Esophagus muscularis mucosa (tissue), 4 donors: ENCODE results near the gene CMTM7. TPM values are rescaled to one million over a fixed set of nuclear protein-coding genes. Genes with fewer than 3 reads are reported as not detected.
A peak's percentile ranks its signal among the peaks of the same experiment; 100 is the strongest.

ENCODE experiments used
- DNase-seq: peaks from one replicate; pipeline ENCODE4 v3.0.0-alpha.2; 2017; ENCODE audit errors: extremely low spot score
- H3K27ac ChIP-seq, 4 donors: fragments of 200-600 bp; sonication (generic); replicated peaks in 1 of 4; 1 replicate in 3 of 4; 2 replicates in 1 of 4; pipeline ENCODE4 v1.5.1; 2016 to 2019; ENCODE audit warnings: mild to moderate bottlenecking in 1 of 4
- H3K27me3 ChIP-seq, 4 donors: fragments of 200-600 bp; sonication (generic); one replicate each; pipeline versions ENCODE4 v1.5.1 to v1.6.0; 2016 to 2019
- H3K36me3 ChIP-seq, 4 donors: fragments of 200-600 bp; sonication (generic); one replicate each; pipeline ENCODE4 v1.5.1; 2016 to 2019
- H3K4me1 ChIP-seq, 4 donors: fragments of 200-600 bp; sonication (generic); one replicate each; pipeline ENCODE4 v1.5.1; 2016 to 2019
- H3K4me3 ChIP-seq, 4 donors: fragments of 200-600 bp; sonication (generic); 1 replicate in 2 of 4; 2 replicates in 2 of 4; pipeline ENCODE4 v1.5.1; 2016 to 2019; ENCODE audit warnings: mild to moderate bottlenecking in 4 of 4, moderate library complexity in 1 of 4
- H3K9me3 ChIP-seq, 4 donors: fragments of 200-600 bp; sonication (generic); 1 replicate in 3 of 4; 2 replicates in 1 of 4; pipeline ENCODE4 v1.5.1; 2016 to 2019
- CTCF ChIP-seq, 3 experiments: fragments of 200-600 bp in 2 of 3; fragments of 450-650 bp in 1 of 3; sonication (generic) in 2 of 3; IDR thresholded peaks; one replicate each; pipeline ENCODE4 v1.5.1; 2017 to 2019; ENCODE audit warnings: antibody characterized with exemption in 3 of 3, mild to moderate bottlenecking in 2 of 3, moderate library complexity in 1 of 3
- EP300 ChIP-seq: sonication (generic); formaldehyde crosslinking; IDR thresholded peaks from one replicate; pipeline ENCODE4 v1.6.1; 2017; ENCODE audit warnings: antibody characterized with exemption
- POLR2A ChIP-seq: fragments of 450-650 bp; IDR thresholded peaks from one replicate; pipeline ENCODE4 v1.6.1; 2017; ENCODE audit warnings: antibody characterized with exemption, moderate library complexity, mild to moderate bottlenecking, low read depth
- POLR2AphosphoS5 ChIP-seq, 2 donors: sonication (generic); formaldehyde crosslinking; IDR thresholded peaks; one replicate each; pipeline ENCODE4 v1.6.1; 2017; ENCODE audit warnings: antibody characterized with exemption in 2 of 2
- WGBS: methylation state at CpG from one replicate; pipeline ENCODE4 v1.1.5; 2018; 5-methylcytosine and 5-hydroxymethylcytosine counted together
- intact Hi-C: fragments of 100-400 bp; cut with DNase I; formaldehyde crosslinking; loops from one replicate; pipeline ENCODE4 v1.15.1; 2023
- total RNA-seq, 4 donors: library from RNA; depleted of rRNA; stranded (reverse); fragments of >200 nt; gene quantifications; one replicate each; pipeline versions ENCODE4 v1.1.0 to v1.2.1, GENCODE V29; 2016

Gene CMTM7
- total RNA-seq, 4 donors from 2014 or later: 8.2 to 10.8 (median 8.5) TPM

- no peaks in the 10 kb centered on the region for H3K9me3 ChIP-seq
- no peak overlapping the region for H3K27ac ChIP-seq
- no peak overlapping the region for H3K4me3 ChIP-seq
- H3K27me3 ChIP-seq: no peaks in the 10 kb centered on the region
- DNase-seq: peak; percentile 31
- 98% methylated on average over 3 of the region's 3 CpGs for WGBS
- peaks cover 34 to 50% (median 46%) of the 10 kb centered on the region in 4 donors for H3K4me1 ChIP-seq
- TF ChIP-seq POLR2A: no peak
- TF ChIP-seq CTCF (IDR thresholded peaks at IDR 0.05): no peak
- no peak for TF ChIP-seq POLR2AphosphoS5 (IDR thresholded peaks at IDR 0.05)
- intact Hi-C loops: no loop called here
- no peaks in the 10 kb centered on the region for H3K36me3 ChIP-seq
Observed at GRCh38 chr3:32423534-32423933, 31.9 kb downstream of the CMTM7 start.

GRCh38 chr3:32423956-32424557 lies 32.4 kb downstream of the CMTM7 start:
- H3K4me1 ChIP-seq: peaks cover 34 to 54% (median 49%) of the 10 kb centered on the region in 4 donors
- no peaks in the 10 kb centered on the region for H3K27me3 ChIP-seq
- intact Hi-C loops: no loop called here
- 96% methylated on average over 11 of the region's 12 CpGs for WGBS
- no peaks in the 10 kb centered on the region for H3K36me3 ChIP-seq
- TF ChIP-seq POLR2A: no peak
- TF ChIP-seq EP300: no peak
- no peak for TF ChIP-seq CTCF (IDR thresholded peaks at IDR 0.05)
- peak; percentile 29 for DNase-seq
- H3K27ac ChIP-seq: no peak overlapping the region
- no peaks in the 10 kb centered on the region for H3K9me3 ChIP-seq
- H3K4me3 ChIP-seq: no peak overlapping the region

GRCh38 chr3:32424581-32425250 lies 33.1 kb downstream of the CMTM7 start:
- 88% methylated on average over 9 of the region's 9 CpGs for WGBS
- intact Hi-C loops: no loop called here

GRCh38 chr3:32428092-32429068 lies 36.7 kb downstream of the CMTM7 start:
- no peaks in the 10 kb centered on the region for H3K27me3 ChIP-seq
- H3K36me3 ChIP-seq: no peaks in the 10 kb centered on the region
- no peaks in the 10 kb centered on the region for H3K9me3 ChIP-seq
- DNase-seq: peak; percentile 90
- WGBS: 75% methylated on average over 11 of the region's 12 CpGs
- no peak for TF ChIP-seq CTCF (IDR thresholded peaks at IDR 0.05)
- TF ChIP-seq POLR2AphosphoS5 (IDR thresholded peaks at IDR 0.05): no peak
- TF ChIP-seq EP300: no peak
- no peak for TF ChIP-seq POLR2A
- peaks cover 0 to 16% (median 12%) of the 10 kb centered on the region in 4 donors for H3K4me1 ChIP-seq
- no peak overlapping the region for H3K27ac ChIP-seq
- H3K4me3 ChIP-seq: no peak overlapping the region
- intact Hi-C loops: no loop called here

More at GRCh38 chr3:32424581-32425250, 33.1 kb downstream of the CMTM7 start:
- Histone ChIP-seq H3K9me3 (no peaks in the 10 kb centered on the region), H3K36me3 (no peaks in the 10 kb centered on the region), H3K27ac (no peak overlapping the region), H3K4me3 (no peak overlapping the region), H3K27me3 (no peaks in the 10 kb centered on the region), H3K4me1 (peaks cover 33 to 51% (median 47%) of the 10 kb centered on the region in 4 donors)
- TF ChIP-seq EP300 (no peak), POLR2A (no peak)
- DNase-seq: peak; percentile 21

- 77% methylated on average over 5 of the region's 5 CpGs for WGBS
- intact Hi-C loops: no loop called here
- Histone ChIP-seq H3K36me3 (no peaks in the 10 kb centered on the region), H3K27ac (no peak overlapping the region), H3K4me1 (peaks cover 0 to 13% (median 11%) of the 10 kb centered on the region in 4 donors), H3K4me3 (no peak overlapping the region), H3K9me3 (no peaks in the 10 kb centered on the region), H3K27me3 (no peaks in the 10 kb centered on the region)
- TF ChIP-seq CTCF (IDR thresholded peaks at IDR 0.05) (no peak), EP300 (no peak), POLR2A (no peak), POLR2AphosphoS5 (IDR thresholded peaks at IDR 0.05) (no peak)
- DNase-seq: no peak
Observed at GRCh38 chr3:32430900-32431299, 39.2 kb downstream of the CMTM7 start.
